B cell (primary cell): ENCODE data around the gene LAMTOR2. TPM values are rescaled to one million over a fixed set of nuclear protein-coding genes. Genes with fewer than 3 reads are reported as not detected.
A peak's percentile ranks its signal among the peaks of the same experiment; 100 is the strongest.

ENCODE experiments used
- ATAC-seq: fragments of 200-7000 bp; cut with Tn5 transposase; one replicate; pipeline ENCODE4 v1.10.0; 2021; ENCODE audit warnings: low read depth, mild to moderate bottlenecking, moderate number of reproducible peaks, moderate library complexity
- CTCF ChIA-PET: fragments of 350-600 bp; sonication (Branson Sonifier 250); formaldehyde crosslinking; loops from one replicate; lab custom pipeline; 2021; ENCODE audit warnings: antibody characterized with exemption, inconsistent platforms; lab: Charles Lee
- POLR2A ChIA-PET: fragments of 350-600 bp; sonication (Branson Sonifier 250); formaldehyde crosslinking; loops from one replicate; lab custom pipeline; 2021; ENCODE audit warnings: antibody characterized with exemption; lab: Charles Lee
- DNase-seq: peaks from one replicate; pipeline ENCODE4 v3.0.0; 2013
- H2AFZ ChIP-seq: 2 replicates; pipeline ENCODE4 v1.6.1; 2012; ENCODE audit warnings: mild to moderate bottlenecking, low read depth, low read length; ENCODE audit not compliant: insufficient read depth, poor library complexity, severe bottlenecking
- H3K27ac ChIP-seq, 2 donors: 1 replicate in 1 of 2; 2 replicates in 1 of 2; pipeline ENCODE4 v1.5.1; 2012 to 2013; ENCODE audit warnings: low read length in 2 of 2, mild to moderate bottlenecking in 2 of 2, moderate library complexity in 1 of 2
- H3K27me3 ChIP-seq, 4 experiments: fragments of 200-600 bp in 1 of 4; sonication (generic) in 1 of 4; replicated peaks in 1 of 4; 1 replicate in 2 of 4; 2 replicates in 2 of 4; pipeline versions ENCODE4 v1.6.1 to v1.7.0; 2013 to 2016; ENCODE audit warnings: low read length in 3 of 4, mild to moderate bottlenecking in 2 of 4, mixed read lengths in 1 of 4, moderate library complexity in 1 of 4; ENCODE audit not compliant: insufficient read depth in 4 of 4, control insufficient read depth in 3 of 4; ENCODE audit errors: control extremely low read depth in 1 of 4
- H3K36me3 ChIP-seq, 2 experiments: replicated peaks in 1 of 2; 1 replicate in 1 of 2; 2 replicates in 1 of 2; pipeline versions ENCODE4 v1.6.1 to v1.7.1; 2013; ENCODE audit warnings: low read length in 1 of 2; ENCODE audit not compliant: insufficient read depth in 2 of 2, control insufficient read depth in 1 of 2; ENCODE audit errors: control extremely low read depth in 1 of 2, extremely low read depth in 1 of 2
- H3K4me1 ChIP-seq, 2 donors: fragments of 200-600 bp in 1 of 2; sonication (generic) in 1 of 2; 1 replicate in 1 of 2; 2 replicates in 1 of 2; pipeline versions ENCODE4 v1.5.1 to v1.6.1; 2013 to 2017; ENCODE audit warnings: low read length in 2 of 2; ENCODE audit not compliant: control insufficient read depth in 2 of 2, insufficient read depth in 2 of 2
- H3K4me2 ChIP-seq: replicated peaks from 2 replicates; pipeline ENCODE3; 2012; ENCODE audit warnings: mild to moderate bottlenecking, low read depth, low read length; ENCODE audit not compliant: poor library complexity, severe bottlenecking
- H3K4me3 ChIP-seq, 5 experiments: fragments of 200-600 bp in 1 of 5; sonication (generic) in 1 of 5; 1 replicate in 3 of 5; 2 replicates in 2 of 5; pipeline versions ENCODE4 v1.5.1 to v1.7.0; 2011 to 2016; ENCODE audit warnings: low read length in 4 of 5, mild to moderate bottlenecking in 4 of 5, low read depth in 2 of 5, control low read depth in 1 of 5, moderate library complexity in 1 of 5; ENCODE audit not compliant: insufficient read depth in 1 of 5; ENCODE audit errors: control extremely low read depth in 1 of 5, extremely low read depth in 1 of 5
- H3K79me2 ChIP-seq: fragments of 200-600 bp; sonication (generic); one replicate; pipeline ENCODE4 v1.6.0; 2016; ENCODE audit warnings: low read length; ENCODE audit not compliant: control insufficient read depth, insufficient read depth
- H3K9ac ChIP-seq: fragments of 200-600 bp; sonication (generic); 2 replicates; pipeline ENCODE4 v1.6.1; 2017; ENCODE audit warnings: mild to moderate bottlenecking, low read length, moderate library complexity
- H3K9me3 ChIP-seq, 3 donors: one replicate each; pipeline versions ENCODE4 v1.6.1 to v1.7.1; 2013; ENCODE audit warnings: low read length in 2 of 3; ENCODE audit not compliant: control insufficient read depth in 2 of 3, insufficient read depth in 1 of 3; ENCODE audit errors: control extremely low read depth in 1 of 3
- H4K20me1 ChIP-seq: 2 replicates; pipeline ENCODE4 v1.6.0; 2012; ENCODE audit warnings: mild to moderate bottlenecking, low read length; ENCODE audit not compliant: insufficient read depth, control insufficient read depth, poor library complexity, severe bottlenecking
- H3K27ac Mint-ChIP-seq: one replicate; pipeline ENCODE4 v1.8.0; 2021; ENCODE audit warnings: mixed read lengths
- H3K27me3 Mint-ChIP-seq: one replicate; pipeline ENCODE4 v1.8.0; 2021; ENCODE audit warnings: mixed read lengths
- H3K4me1 Mint-ChIP-seq: one replicate; pipeline ENCODE4 v1.8.0; 2021; ENCODE audit warnings: mixed read lengths
- H3K4me3 Mint-ChIP-seq: one replicate; pipeline ENCODE4 v1.8.0; 2021; ENCODE audit warnings: mixed read lengths
- H3K9me3 Mint-ChIP-seq: one replicate; pipeline ENCODE4 v1.8.0; 2022; ENCODE audit warnings: mixed read lengths; ENCODE audit not compliant: insufficient read depth
- EZH2 ChIP-seq: IDR thresholded peaks from 2 replicates; pipeline ENCODE4 v1.6.1; 2012; ENCODE audit warnings: borderline replicate concordance, low read depth, mild to moderate bottlenecking, moderate library complexity, low read length; ENCODE audit not compliant: insufficient read depth, poor library complexity, severe bottlenecking
- WGBS: methylation state at CpG from one replicate; pipeline ENCODE4 v1.1.5; 2013; ENCODE audit warnings: missing lambda C conversion rate; ENCODE audit not compliant: insufficient coverage; 5-methylcytosine and 5-hydroxymethylcytosine counted together
- intact Hi-C: fragments of 100-400 bp; cut with micrococcal nuclease; formaldehyde crosslinking; loops from one replicate; pipeline ENCODE4 v1.10.0; 2022
- polyA plus RNA-seq: library from polyadenylated mRNA; depleted of rRNA; stranded (reverse); fragments of >200 nt; gene quantifications from 2 replicates; pipeline ENCODE4 v1.2.3, GENCODE V29; 2012
- total RNA-seq, 2 donors: library from RNA; stranded (reverse); fragments of 120-200 nt in 1 of 2; gene quantifications; 1 replicate in 1 of 2; 2 replicates in 1 of 2; pipeline versions ENCODE4 v1.2.3 to v1.2.4, GENCODE V29; 2013 to 2022
- TF ChIP-seq, protein P1 (sequence below): fragments of 200-600 bp; IDR thresholded peaks from one replicate; pipeline ENCODE4 v1.8.0; 2022; ENCODE audit warnings: antibody characterized with exemption, mild to moderate bottlenecking

Gene LAMTOR2
- total and polyA plus RNA-seq, 2 donors (not counting 1 experiment from before 2014, with no cell fraction given) = 31.5 to 55.9 TPM

DNA sequence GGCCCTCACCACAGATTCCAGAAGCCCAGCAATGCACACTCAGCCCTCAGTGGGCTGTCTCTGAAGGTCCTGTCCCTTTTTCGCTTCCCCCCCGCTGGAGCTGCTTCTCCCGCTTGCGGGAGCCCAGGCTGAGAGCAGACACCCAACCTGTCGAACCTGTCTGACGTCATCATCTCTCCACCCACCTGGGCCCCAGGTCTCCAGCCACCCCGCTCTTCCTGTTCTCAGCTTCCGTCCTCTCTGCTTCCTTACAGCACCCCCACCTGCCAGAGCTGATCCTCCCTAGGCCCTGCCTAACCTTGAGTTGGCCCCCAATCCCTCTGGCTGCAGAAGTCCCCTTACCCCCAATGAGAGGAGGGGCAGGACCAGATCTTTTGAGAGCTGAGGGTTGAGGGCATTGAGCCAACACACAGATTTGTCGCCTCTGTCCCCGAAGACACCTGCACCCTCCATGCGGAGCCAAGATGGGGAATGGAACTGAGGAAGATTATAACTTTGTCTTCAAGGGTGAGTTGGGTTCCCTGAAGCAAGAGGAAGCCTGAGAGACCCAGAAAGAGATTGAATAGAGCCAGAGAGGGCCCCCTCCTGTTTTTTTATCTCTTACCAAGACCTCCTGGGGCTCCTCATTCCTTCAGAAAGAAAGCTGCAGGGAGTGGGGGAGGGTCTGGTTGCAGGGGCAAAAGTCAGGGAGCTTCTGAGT, 6.5 kb downstream of the LAMTOR2 start, which contains the start of gene RAB25:
TSS of gene RAB25 (plus strand) at position 224 of the 700 bp plus-strand sequence. CDS start at position 465, 241 bp downstream.
- no peaks in the 10 kb centered on the region for H4K20me1 ChIP-seq
- H3K27ac ChIP-seq = no peak within 1 kb of the TSS
- H3K4me1 Mint-ChIP-seq = peaks cover 5% of the 10 kb centered on the region
- H3K27me3 Mint-ChIP-seq = no peaks in the 10 kb centered on the region
- DNase-seq (peak; percentile 15), ATAC-seq (no peak)
- no peaks in the 10 kb centered on the region for H3K27me3 ChIP-seq
- H3K36me3 ChIP-seq = peaks cover 0 to 5% of the 10 kb centered on the region in 2 experiments
- peaks cover 0 to 3% of the 10 kb centered on the region in 2 donors for H3K4me1 ChIP-seq
- no peaks in the 10 kb centered on the region for H3K9me3 ChIP-seq
- H3K4me3 ChIP-seq = no peak within 1 kb of the TSS
- no peak within 1 kb of the TSS for H3K27ac Mint-ChIP-seq
- H3K4me3 Mint-ChIP-seq = no peak within 1 kb of the TSS
- WGBS = 90% methylated on average over 7 of the region's 11 CpGs
- H3K9me3 Mint-ChIP-seq = no peaks in the 10 kb centered on the region
- ChIA-PET POLR2A (no interaction called here), CTCF (no interaction called here)
- no peaks in the 10 kb centered on the region for H3K79me2 ChIP-seq
- intact Hi-C loops = no loop called here
- H3K4me2 ChIP-seq = no peak within 1 kb of the TSS
- TF ChIP-seq, protein P1, sequence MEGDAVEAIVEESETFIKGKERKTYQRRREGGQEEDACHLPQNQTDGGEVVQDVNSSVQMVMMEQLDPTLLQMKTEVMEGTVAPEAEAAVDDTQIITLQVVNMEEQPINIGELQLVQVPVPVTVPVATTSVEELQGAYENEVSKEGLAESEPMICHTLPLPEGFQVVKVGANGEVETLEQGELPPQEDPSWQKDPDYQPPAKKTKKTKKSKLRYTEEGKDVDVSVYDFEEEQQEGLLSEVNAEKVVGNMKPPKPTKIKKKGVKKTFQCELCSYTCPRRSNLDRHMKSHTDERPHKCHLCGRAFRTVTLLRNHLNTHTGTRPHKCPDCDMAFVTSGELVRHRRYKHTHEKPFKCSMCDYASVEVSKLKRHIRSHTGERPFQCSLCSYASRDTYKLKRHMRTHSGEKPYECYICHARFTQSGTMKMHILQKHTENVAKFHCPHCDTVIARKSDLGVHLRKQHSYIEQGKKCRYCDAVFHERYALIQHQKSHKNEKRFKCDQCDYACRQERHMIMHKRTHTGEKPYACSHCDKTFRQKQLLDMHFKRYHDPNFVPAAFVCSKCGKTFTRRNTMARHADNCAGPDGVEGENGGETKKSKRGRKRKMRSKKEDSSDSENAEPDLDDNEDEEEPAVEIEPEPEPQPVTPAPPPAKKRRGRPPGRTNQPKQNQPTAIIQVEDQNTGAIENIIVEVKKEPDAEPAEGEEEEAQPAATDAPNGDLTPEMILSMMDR = no peak
- TF ChIP-seq EZH2 = no peak
- H2AFZ ChIP-seq = no peak within 1 kb of the TSS
- H3K9ac ChIP-seq = no peak within 1 kb of the TSS

DNA sequence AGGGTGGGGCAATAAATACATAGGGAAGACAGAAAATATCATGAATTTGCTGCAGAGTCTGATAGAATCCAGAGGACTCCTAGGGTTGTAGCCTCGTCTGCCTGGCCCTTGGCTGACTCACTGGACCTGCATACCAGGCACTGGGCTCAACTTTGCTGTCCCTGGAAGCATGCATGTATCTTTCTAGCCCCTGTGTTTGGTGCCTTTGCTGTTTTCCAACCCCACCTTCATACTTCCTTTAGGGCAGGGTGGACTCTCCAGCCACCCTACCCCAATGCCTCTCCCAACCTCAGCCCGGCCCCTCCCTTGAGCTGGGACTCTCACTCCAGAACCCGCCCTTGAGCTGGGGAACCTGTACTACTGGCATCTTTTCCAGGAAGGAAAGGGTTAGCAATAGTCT, 7.6 kb downstream of the LAMTOR2 start:
- Histone ChIP-seq H3K4me3 (no peak overlapping the region), H3K4me2 (no peak overlapping the region), H3K79me2 (no peaks in the 10 kb centered on the region), H4K20me1 (no peaks in the 10 kb centered on the region), H2AFZ (no peak overlapping the region), H3K36me3 (peaks cover 0 to 5% of the 10 kb centered on the region in 2 experiments), H3K9ac (no peak overlapping the region), H3K9me3 (no peaks in the 10 kb centered on the region), H3K27me3 (no peaks in the 10 kb centered on the region), H3K4me1 (no peaks in the 10 kb centered on the region), H3K27ac (no peak overlapping the region)
- H3K4me1 Mint-ChIP-seq = no peaks in the 10 kb centered on the region
- no peak for TF ChIP-seq EZH2
- TF ChIP-seq, protein P1 = no peak
- no peak overlapping the region for H3K4me3 Mint-ChIP-seq
- CTCF ChIA-PET = interaction anchor here (0.7 kb wide), 2 partner anchors 11 to 33 kb away, joined by 3 to 4 read pairs; no protein-coding TSS in a partner anchor
- ATAC-seq (no peak), DNase-seq (no peak)
- POLR2A ChIA-PET = no interaction called here
- H3K9me3 Mint-ChIP-seq = no peaks in the 10 kb centered on the region
- WGBS = 100% methylated on average over 1 of the region's 3 CpGs
- intact Hi-C loops = no loop called here
- no peaks in the 10 kb centered on the region for H3K27me3 Mint-ChIP-seq
- no peak overlapping the region for H3K27ac Mint-ChIP-seq
